Stimulated activated CD4-positive, alpha-beta T cell treated with anti-CD3 and anti-CD28 coated beads, Interleukin-2, amount 100 ng/mL, for 4 hours (primary cell): ENCODE data around the gene TBX19.

Experiments
- DNase-seq: peaks from one replicate; pipeline ENCODE4 v3.0.0-alpha.2; 2020; ENCODE audit warnings: low read depth

The TBX19 gene

DNA sequence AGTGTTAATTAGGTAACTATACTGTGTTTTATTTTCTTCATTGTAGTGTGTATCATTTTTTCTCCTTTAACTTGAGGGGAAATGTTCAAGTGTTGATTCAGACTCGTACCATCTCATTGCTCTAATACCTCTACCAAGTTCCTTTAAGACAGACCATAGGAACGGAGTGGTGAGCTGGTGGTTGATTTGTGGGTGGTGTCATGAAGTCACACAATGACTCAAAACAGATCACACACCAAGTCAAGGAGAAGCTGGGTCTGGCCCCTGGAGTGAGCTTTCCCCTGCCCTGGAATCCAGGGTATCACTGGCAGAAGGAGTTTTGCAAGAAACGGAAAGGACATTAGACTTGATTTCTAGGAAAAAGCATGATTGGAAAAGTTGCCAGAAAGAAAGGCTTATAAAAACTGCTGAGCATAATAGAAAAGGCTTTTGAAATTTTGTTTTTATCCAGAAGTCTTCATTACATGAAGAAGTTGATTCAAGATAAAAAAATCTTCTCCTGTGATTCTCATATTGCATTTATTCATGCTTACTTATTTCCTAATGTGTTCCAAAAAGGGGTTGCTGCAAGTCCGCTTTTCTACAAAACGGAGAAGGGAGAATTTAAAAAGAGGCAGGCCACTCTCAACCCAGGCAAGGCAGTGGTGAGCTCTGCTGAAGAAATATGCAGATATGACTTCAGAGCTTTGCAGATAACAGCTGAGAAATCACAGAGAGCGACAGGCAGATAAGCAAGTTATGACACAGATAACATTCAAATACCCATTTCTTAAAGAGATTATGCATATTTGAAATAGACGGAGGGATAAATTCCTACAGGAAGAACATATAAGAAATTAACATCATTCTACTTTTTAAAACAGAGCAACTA is 79.7 kb downstream of the TBX19 start:
- DNase-seq = no peak

DNA sequence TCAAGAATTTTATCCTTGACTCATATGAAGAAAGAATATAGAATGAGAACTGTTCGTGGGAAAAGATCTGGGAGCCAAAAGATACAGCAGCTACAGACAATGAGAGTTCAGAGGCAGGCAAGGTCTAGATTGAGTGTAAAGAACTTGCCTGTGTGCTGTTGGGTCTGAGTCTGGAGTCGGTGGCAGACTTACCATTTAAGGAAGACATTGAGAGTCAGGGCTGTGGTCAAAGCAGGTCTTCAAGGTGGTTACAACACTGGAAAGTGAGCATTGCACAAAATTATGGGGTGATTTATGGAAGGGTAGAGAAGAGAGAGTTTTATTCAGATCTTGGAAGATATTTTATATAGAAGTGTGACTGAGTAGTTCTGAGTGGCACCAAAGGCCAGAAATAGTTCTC is 80.6 kb downstream of the TBX19 start:
- DNase-seq = no peak

DNA sequence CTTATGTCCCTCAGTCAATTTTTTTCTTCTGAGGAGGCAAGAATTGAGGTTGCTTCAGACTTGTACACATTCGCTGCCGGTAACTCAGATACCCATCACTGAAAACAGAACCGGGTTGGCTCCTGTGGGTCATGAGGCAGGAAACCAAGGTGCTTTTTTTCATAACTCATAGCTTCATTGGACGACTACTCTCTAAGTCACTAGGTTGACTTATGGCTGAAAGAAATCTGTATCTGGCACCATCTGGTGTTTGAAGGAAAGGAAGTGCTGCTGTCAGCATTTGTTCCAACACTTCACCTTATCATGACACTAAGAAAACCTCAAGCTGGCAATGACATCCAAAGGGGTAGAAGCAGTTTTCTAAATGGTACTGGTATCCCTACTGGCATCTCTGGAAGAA is 82.3 kb downstream of the TBX19 start:
- peak; percentile 16 for DNase-seq
